Kidney (tissue), 14 donors: ENCODE measurements around the gene IGF1R. TPM values are rescaled to one million over a fixed set of nuclear protein-coding genes. Genes with fewer than 3 reads are reported as not detected.

Source experiments
- DNase-seq, 5 donors: peaks; one replicate each; pipeline ENCODE4 v3.0.0-alpha.2; 2013 to 2020
- FAIRE-seq: peaks from 2 replicates; lab custom pipeline; 2012; peaks lifted over from hg19 to GRCh38; lab: Jason Lieb, UNC
- H3K27ac ChIP-seq, 2 donors: one replicate each; pipeline ENCODE4 v1.7.0; 2013; ENCODE audit warnings: low read depth in 2 of 2, low read length in 2 of 2, inconsistent platforms in 1 of 2
- H3K27me3 ChIP-seq: one replicate; pipeline ENCODE4 v1.7.1; 2013; ENCODE audit warnings: low read length, inconsistent platforms; ENCODE audit not compliant: control insufficient read depth, insufficient read depth
- H3K36me3 ChIP-seq, 3 donors: one replicate each; pipeline versions ENCODE4 v1.7.0 to v1.7.1; 2013; ENCODE audit warnings: low read length in 3 of 3, control low read depth in 1 of 3, inconsistent platforms in 1 of 3; ENCODE audit not compliant: insufficient read depth in 3 of 3, control insufficient read depth in 2 of 3
- H3K4me1 ChIP-seq, 3 donors: one replicate each; pipeline versions ENCODE4 v1.7.0 to v1.7.1; 2013; ENCODE audit warnings: low read length in 3 of 3, inconsistent platforms in 1 of 3, low read depth in 1 of 3; ENCODE audit not compliant: control insufficient read depth in 2 of 3, insufficient read depth in 2 of 3
- H3K4me3 ChIP-seq, 3 donors: one replicate each; pipeline versions ENCODE4 v1.7.0 to v1.8.1; 2013; ENCODE audit warnings: low read length in 3 of 3, control low read depth in 1 of 3, inconsistent platforms in 1 of 3
- H3K9ac ChIP-seq, 3 donors: one replicate each; pipeline versions ENCODE4 v1.7.0 to v1.7.1; 2013; ENCODE audit warnings: low read length in 3 of 3, control low read depth in 1 of 3, inconsistent platforms in 1 of 3
- H3K9me3 ChIP-seq, 3 donors: one replicate each; pipeline versions ENCODE4 v1.7.0 to v1.7.1; 2013; ENCODE audit warnings: low read length in 3 of 3, control low read depth in 1 of 3, inconsistent platforms in 1 of 3; ENCODE audit not compliant: control insufficient read depth in 2 of 3, insufficient read depth in 1 of 3
- CTCF ChIP-seq: IDR thresholded peaks from 3 replicates; pipeline ENCODE4 v1.5.1; 2012; ENCODE audit warnings: mild to moderate bottlenecking, moderate library complexity, borderline replicate concordance; ENCODE audit not compliant: insufficient read depth; ENCODE audit errors: extremely low read depth
- intact Hi-C: fragments of 100-400 bp; cut with DNase I; formaldehyde crosslinking; loops from one replicate; pipeline ENCODE4 v1.11.1; 2022
- polyA plus RNA-seq: library from polyadenylated mRNA; stranded (reverse); fragments of 350-450 nt; fragmentation: Illumina TruSeq; extraction: RNeasy Lipid Tissue Mini Kit (QIAGEN cat#74804); gene quantifications from one replicate; pipeline ENCODE4 v1.2.3, GENCODE V29; 2014; ENCODE audit warnings: low read depth, low replicate concordance; ENCODE audit not compliant: insufficient read depth
- total RNA-seq: library from RNA; stranded (reverse); fragmentation: NEBNext Ultra II Directional; extraction: Animal tissue kit (Norgen Biotek cat#: 25700); gene quantifications from one replicate; pipeline ENCODE4 v1.2.1, GENCODE V29; 2021
- donor health status: control.
- donor health status: control.
- donor health status: control.
- donor health status: control.
- donor health status: control.
- donor health status: DM: yes; HTN: yes; CAD: no.
- donor health status: Normal renal cell carcinoma (clear cell type).

The IGF1R gene
- total and polyA plus RNA-seq, 2 donors from 2014 or later: 6.5 to 73.2 TPM

- no peak for TF ChIP-seq CTCF
- Histone ChIP-seq H3K4me3 (no peak overlapping the region), H3K9ac (no peak overlapping the region), H3K9me3 (no peaks in the 10 kb centered on the region), H3K36me3 (peaks cover 0 to 7% (median 0%) of the 10 kb centered on the region in 3 donors), H3K27ac (peak overlapping the region in 1 of 2 donors; percentile 39), H3K27me3 (no peaks in the 10 kb centered on the region), H3K4me1 (peaks cover 0 to 24% (median 18%) of the 10 kb centered on the region in 3 donors)
- DNase-seq (no peak), FAIRE-seq (no peak)
- intact Hi-C loops: no loop called here
These were observed 254.6 kb downstream of the IGF1R start for GRCh38 chr15:98902931-98903330.

- H3K4me1 ChIP-seq: peaks cover 0 to 25% (median 18%) of the 10 kb centered on the region in 3 donors
- DNase-seq (no peak), FAIRE-seq (no peak)
- H3K27ac ChIP-seq: peak overlapping the region; percentile 25 to 39
- TF ChIP-seq CTCF: no peak
- intact Hi-C loops: no loop called here
- H3K36me3 ChIP-seq: peaks cover 0 to 7% (median 0%) of the 10 kb centered on the region in 3 donors
- no peak overlapping the region for H3K9ac ChIP-seq
- no peaks in the 10 kb centered on the region for H3K27me3 ChIP-seq
- no peak overlapping the region for H3K4me3 ChIP-seq
- H3K9me3 ChIP-seq: no peaks in the 10 kb centered on the region
These were observed 255.2 kb downstream of the IGF1R start for GRCh38 chr15:98903377-98904018.

- no peaks in the 10 kb centered on the region for H3K9me3 ChIP-seq
- H3K9ac ChIP-seq: no peak overlapping the region
- TF ChIP-seq CTCF: peak; percentile 42
- no peak overlapping the region for H3K4me3 ChIP-seq
- H3K4me1 ChIP-seq: peaks cover 0 to 25% (median 18%) of the 10 kb centered on the region in 3 donors
- peaks cover 0 to under 1% (median 0%) of the 10 kb centered on the region in 3 donors for H3K36me3 ChIP-seq
- H3K27ac ChIP-seq: peak overlapping the region in 1 of 2 donors; percentile 18
- intact Hi-C loops: no loop called here
- no peaks in the 10 kb centered on the region for H3K27me3 ChIP-seq
- peak in 2 of 5 donors; percentile 47 to 70 for DNase-seq
- FAIRE-seq: no peak
These were observed 256.2 kb downstream of the IGF1R start for GRCh38 chr15:98904544-98904943.
